ENCODE measurements around the gene ELMO1. TPM values are rescaled to one million over a fixed set of nuclear protein-coding genes. Genes with fewer than 3 reads are reported as not detected.

The ELMO1 gene
- total RNA-seq, 4 donors from 2014 or later, result 31.1 to 42.9 (median 38.7) TPM

- Histone ChIP-seq H3K9me3 (no peaks in the 10 kb centered on the region), H3K27me3 (no peaks in the 10 kb centered on the region), H3K27ac (replicated peaks in 1 of 4) (no peak overlapping the region), H3K36me3 (no peaks in the 10 kb centered on the region), H3K4me3 (no peak overlapping the region), H3K4me1 (peaks cover 0 to 41% (median 32%) of the 10 kb centered on the region in 4 donors)
- no peak for DNase-seq (ENCODE audit: extremely low spot score)
- intact Hi-C loops (cut with DNase I), result no loop called here
- 76% methylated on average over 1 of the region's 1 CpG for WGBS
- no peak for TF ChIP-seq EP300 (IDR thresholded peaks at IDR 0.05)
- TF ChIP-seq CTCF (IDR thresholded peaks at IDR 0.05), result no peak
- TF ChIP-seq POLR2AphosphoS5 (IDR thresholded peaks at IDR 0.05), result no peak
- TF ChIP-seq POLR2A (IDR thresholded peaks at IDR 0.05; ENCODE audit: low read depth), result no peak
Observed at GRCh38 chr7:37116093-37116701, 332.5 kb downstream of the ELMO1 start.

- Histone ChIP-seq H3K27ac (replicated peaks in 1 of 4) (no peak overlapping the region), H3K36me3 (no peaks in the 10 kb centered on the region), H3K9me3 (no peaks in the 10 kb centered on the region), H3K4me3 (no peak overlapping the region), H3K4me1 (peaks cover 9 to 64% (median 52%) of the 10 kb centered on the region in 4 donors), H3K27me3 (no peaks in the 10 kb centered on the region)
- no peak for DNase-seq (ENCODE audit: extremely low spot score)
- no peak for TF ChIP-seq POLR2A (IDR thresholded peaks at IDR 0.05; ENCODE audit: low read depth)
- TF ChIP-seq CTCF (IDR thresholded peaks at IDR 0.05), result no peak
- TF ChIP-seq EP300 (IDR thresholded peaks at IDR 0.05), result no peak
- no peak for TF ChIP-seq POLR2AphosphoS5 (IDR thresholded peaks at IDR 0.05)
- intact Hi-C loops (cut with DNase I), result no loop called here
- 58% methylated on average over 6 of the region's 6 CpGs for WGBS
Observed at GRCh38 chr7:37113661-37114355, 334.9 kb downstream of the ELMO1 start.

DNA sequence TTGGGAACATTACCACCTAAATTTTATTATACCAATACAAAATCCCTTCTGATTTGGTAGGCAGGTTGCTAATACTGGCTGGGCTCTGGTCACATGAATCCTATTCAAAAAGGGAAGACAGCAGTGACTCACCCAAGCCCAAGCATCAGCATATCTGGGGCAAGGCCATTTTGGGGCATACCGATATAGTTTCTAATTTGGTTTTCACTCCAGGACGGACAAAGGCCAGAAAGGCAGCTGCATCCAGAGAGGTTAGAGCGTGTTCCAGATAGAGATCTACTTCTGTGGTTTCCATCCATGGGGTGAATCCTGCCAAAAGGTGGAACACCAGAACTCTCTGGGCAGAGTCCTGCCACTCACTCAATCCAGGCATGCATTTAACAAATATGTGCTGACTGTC is 335.8 kb downstream of the ELMO1 start:
- H3K9me3 ChIP-seq, result no peaks in the 10 kb centered on the region
- no peak for TF ChIP-seq POLR2AphosphoS5 (IDR thresholded peaks at IDR 0.05)
- no peak for TF ChIP-seq CTCF (IDR thresholded peaks at IDR 0.05)
- no peak for TF ChIP-seq EP300 (IDR thresholded peaks at IDR 0.05)
- no peak for TF ChIP-seq POLR2A (IDR thresholded peaks at IDR 0.05; ENCODE audit: low read depth)
- intact Hi-C loops (cut with DNase I), result no loop called here
- no peak overlapping the region for H3K4me3 ChIP-seq
- no peaks in the 10 kb centered on the region for H3K27me3 ChIP-seq
- H3K36me3 ChIP-seq, result no peaks in the 10 kb centered on the region
- no peak overlapping the region for H3K27ac ChIP-seq (replicated peaks in 1 of 4)
- no peak for DNase-seq (ENCODE audit: extremely low spot score)
- H3K4me1 ChIP-seq, result peaks cover 9 to 63% (median 53%) of the 10 kb centered on the region in 4 donors
- WGBS, result 85% methylated on average over 3 of the region's 3 CpGs

- Histone ChIP-seq H3K4me3 (no peak overlapping the region), H3K27ac (replicated peaks in 1 of 4) (no peak overlapping the region), H3K27me3 (no peaks in the 10 kb centered on the region), H3K9me3 (no peaks in the 10 kb centered on the region), H3K36me3 (no peaks in the 10 kb centered on the region), H3K4me1 (peaks cover 9 to 56% (median 48%) of the 10 kb centered on the region in 4 donors)
- DNase-seq (ENCODE audit: extremely low spot score), result no peak
- intact Hi-C loops (cut with DNase I), result no loop called here
- TF ChIP-seq EP300 (IDR thresholded peaks at IDR 0.05) (no peak), POLR2A (IDR thresholded peaks at IDR 0.05; ENCODE audit: low read depth) (no peak), POLR2AphosphoS5 (IDR thresholded peaks at IDR 0.05) (no peak), CTCF (IDR thresholded peaks at IDR 0.05) (no peak)
- WGBS, result 95% methylated on average over 2 of the region's 2 CpGs
Observed at GRCh38 chr7:37112218-37112617, 336.4 kb downstream of the ELMO1 start.
